Keratinocyte (primary cell): ENCODE results near the gene CEACAM3. TPM values are rescaled to one million over a fixed set of nuclear protein-coding genes. Genes with fewer than 3 reads are reported as not detected.

Source experiments
- DNase-seq: peaks from one replicate; pipeline ENCODE4 v3.0.0-alpha.2; 2011; ENCODE audit warnings: low read depth, missing footprints, low spot score
- FAIRE-seq: peaks from 2 replicates; lab custom pipeline; 2011; peaks lifted over from hg19 to GRCh38; lab: Jason Lieb, UNC
- H2AFZ ChIP-seq: 2 replicates; pipeline ENCODE4 v1.6.0; 2012; ENCODE audit warnings: low read length, control low read depth, inconsistent platforms; ENCODE audit not compliant: control insufficient read depth
- H3K27ac ChIP-seq: 2 replicates; pipeline ENCODE4 v1.5.1; 2011; ENCODE audit warnings: low read length; ENCODE audit not compliant: control insufficient read depth, insufficient read depth
- H3K27me3 ChIP-seq: 3 replicates; pipeline ENCODE4 v1.6.0; 2011; ENCODE audit warnings: low read length; ENCODE audit not compliant: control insufficient read depth, insufficient read depth; ENCODE audit errors: extremely low read depth
- H3K36me3 ChIP-seq, 2 experiments: 2 replicates in 1 of 2; 3 replicates in 1 of 2; pipeline ENCODE4 v1.5.1; 2011; ENCODE audit warnings: low read length in 2 of 2, mild to moderate bottlenecking in 1 of 2; ENCODE audit not compliant: control insufficient read depth in 2 of 2, insufficient read depth in 2 of 2; ENCODE audit errors: extremely low read depth in 1 of 2
- H3K4me1 ChIP-seq: 3 replicates; pipeline ENCODE4 v1.5.1; 2011; ENCODE audit warnings: low read length; ENCODE audit not compliant: control insufficient read depth, insufficient read depth; ENCODE audit errors: extremely low read depth
- H3K4me2 ChIP-seq: 3 replicates; pipeline ENCODE4 v1.6.0; 2011; ENCODE audit warnings: low read depth, low read length; ENCODE audit not compliant: control insufficient read depth, insufficient read depth; ENCODE audit errors: extremely low read depth
- H3K4me3 ChIP-seq, 3 experiments: fragments of 200-600 bp in 1 of 3; sonication (generic) in 1 of 3; 2 replicates in 2 of 3; 3 replicates in 1 of 3; pipeline ENCODE4 v1.5.1; 2011 to 2016; ENCODE audit warnings: low read length in 3 of 3, mild to moderate bottlenecking in 3 of 3, control low read depth in 2 of 3, inconsistent platforms in 1 of 3, low read depth in 1 of 3, mixed read lengths in 1 of 3, mixed run types in 1 of 3, moderate library complexity in 1 of 3; ENCODE audit not compliant: control insufficient read depth in 2 of 3, insufficient read depth in 2 of 3; ENCODE audit errors: extremely low read depth in 1 of 3
- H3K79me2 ChIP-seq: 2 replicates; pipeline ENCODE4 v1.6.0; 2012; ENCODE audit warnings: low read length; ENCODE audit not compliant: control insufficient read depth, insufficient read depth
- H3K9ac ChIP-seq: 3 replicates; pipeline ENCODE4 v1.6.0; 2011; ENCODE audit warnings: low read length; ENCODE audit not compliant: control insufficient read depth, insufficient read depth; ENCODE audit errors: extremely low read depth
- H3K9me1 ChIP-seq: 3 replicates; pipeline ENCODE4 v1.6.0; 2011; ENCODE audit warnings: low read length; ENCODE audit not compliant: control insufficient read depth, insufficient read depth; ENCODE audit errors: extremely low read depth
- H3K9me3 ChIP-seq: 2 replicates; pipeline ENCODE4 v1.5.1; 2012; ENCODE audit warnings: low read depth, low read length; ENCODE audit not compliant: control insufficient read depth
- H4K20me1 ChIP-seq: 3 replicates; pipeline ENCODE4 v1.6.0; 2011; ENCODE audit warnings: low read length; ENCODE audit not compliant: control insufficient read depth, insufficient read depth; ENCODE audit errors: extremely low read depth
- CTCF ChIP-seq, 3 experiments: IDR thresholded peaks in 1 of 3; conservative IDR thresholded peaks in 1 of 3; optimal IDR thresholded peaks in 1 of 3; 2 replicates in 2 of 3; 3 replicates in 1 of 3; pipeline versions ENCODE3 to v1.5.1; 2011; ENCODE audit warnings: low read length in 3 of 3, mild to moderate bottlenecking in 3 of 3, moderate library complexity in 2 of 3, control low read depth in 1 of 3, inconsistent platforms in 1 of 3; ENCODE audit not compliant: insufficient read depth in 2 of 3; ENCODE audit errors: extremely low read depth in 1 of 3
- EZH2 ChIP-seq: IDR thresholded peaks from one replicate; pipeline ENCODE4 v1.6.1; 2012; ENCODE audit warnings: inconsistent platforms, mild to moderate bottlenecking, low read length, moderate library complexity
- dilution Hi-C: fragments of 300-500 bp; cut with MboI; formaldehyde crosslinking; loops from one replicate; pipeline ENCODE4 v1.7.0; 2020; ENCODE audit warnings: low sequenced_read_pairs; ENCODE audit not compliant: extremely low pct_ligation_motif_present
- polyA plus RNA-seq, 5 experiments: library from polyadenylated mRNA; depleted of rRNA in 3 of 5; stranded (reverse) in 3 of 5; stranded (forward) in 1 of 5; unstranded in 1 of 5; fragments of >200 nt; gene quantifications; 1 replicate in 1 of 5; 2 replicates in 3 of 5; 3 replicates in 1 of 5; pipeline versions ENCODE4 v1.2.1 to v1.2.3, GENCODE V29; 2011 to 2012; ENCODE audit warnings: missing spikeins in 2 of 5, low read depth in 1 of 5, low replicate concordance in 1 of 5

Gene CEACAM3
- polyA plus RNA-seq, 1 donor (not counting 4 experiments of a cell fraction or from before 2014, with no cell fraction given): not detected

- Histone ChIP-seq H3K27me3 (no peaks in the 10 kb centered on the region), H3K9ac (no peak overlapping the region), H2AFZ (no peak overlapping the region), H3K36me3 (no peaks in the 10 kb centered on the region), H4K20me1 (no peaks in the 10 kb centered on the region), H3K4me1 (peaks cover 24% of the 10 kb centered on the region), H3K4me3 (no peak overlapping the region), H3K9me1 (no peaks in the 10 kb centered on the region), H3K9me3 (no peaks in the 10 kb centered on the region), H3K79me2 (no peaks in the 10 kb centered on the region), H3K27ac (no peak overlapping the region), H3K4me2 (no peak overlapping the region)
- dilution Hi-C loops: no loop called here
- DNase-seq (no peak), FAIRE-seq (no peak)
- TF ChIP-seq EZH2 (no peak), CTCF (optimal IDR thresholded peaks at IDR 0.05 in 1 of 3, IDR thresholded peaks at IDR 0.05 in 1 of 3, conservative IDR thresholded peaks at IDR 0.05 in 1 of 3; ENCODE audit: extremely low read depth in 1 of 3, insufficient read depth in 2 of 3, low read length in 3 of 3) (no peak)
Measured at GRCh38 chr19:41771410-41771809, 25.0 kb upstream of the CEACAM3 start.

- Histone ChIP-seq H3K4me1 (peaks cover 24% of the 10 kb centered on the region), H3K27me3 (no peaks in the 10 kb centered on the region), H3K79me2 (no peaks in the 10 kb centered on the region), H3K9me3 (no peaks in the 10 kb centered on the region), H4K20me1 (no peaks in the 10 kb centered on the region), H3K4me3 (no peak overlapping the region), H3K9ac (peak overlapping the region; percentile 39), H3K27ac (peak overlapping the region; percentile 65), H2AFZ (no peak overlapping the region), H3K4me2 (peak overlapping the region; percentile 28), H3K36me3 (no peaks in the 10 kb centered on the region), H3K9me1 (no peaks in the 10 kb centered on the region)
- dilution Hi-C loops: no loop called here
- TF ChIP-seq CTCF (optimal IDR thresholded peaks at IDR 0.05 in 1 of 3, IDR thresholded peaks at IDR 0.05 in 1 of 3, conservative IDR thresholded peaks at IDR 0.05 in 1 of 3; ENCODE audit: extremely low read depth in 1 of 3, insufficient read depth in 2 of 3, low read length in 3 of 3) (no peak), EZH2 (no peak)
- peak; percentile 63 for DNase-seq
- FAIRE-seq: peak; percentile 91
Measured at GRCh38 chr19:41774515-41774980, 21.8 kb upstream of the CEACAM3 start.
